Right ventricle myocardium inferior (tissue), 1 donor: ENCODE data around the gene TBC1D16. TPM values are rescaled to one million over a fixed set of nuclear protein-coding genes. Genes with fewer than 3 reads are reported as not detected.
A peak's percentile ranks its signal among the peaks of the same experiment; 100 is the strongest.
"Not testable (repeated sequence)": the region's sequence is repeated elsewhere in the genome, so short reads cannot be mapped to it uniquely, and the experiment has no call there.

Experiments
- ATAC-seq: fragments of 200-7000 bp; cut with Tn5 transposase; one replicate; pipeline ENCODE4 v1.9.1; 2020; ENCODE audit warnings: mild to moderate bottlenecking, moderate library complexity
- DNase-seq: peaks from one replicate; pipeline ENCODE4 v3.0.0; 2021; ENCODE audit errors: missing footprints
- intact Hi-C: fragments of 100-400 bp; cut with DNase I; formaldehyde crosslinking; loops from one replicate; pipeline ENCODE4 v1.11.0; 2022
- total RNA-seq: library from RNA; stranded (reverse); fragmentation: NEBNext Ultra II Directional; extraction: Animal tissue kit (Norgen Biotek cat#: 25700); gene quantifications from one replicate; pipeline ENCODE4 v1.2.1, GENCODE V29; 2021
- donor health status: DM: no; HTN: yes; CAD: no; lungs with severe emphysema.

Gene TBC1D16
- total RNA-seq, 1 donor from 2014 or later = 16.3 TPM

GRCh38 chr17:79994602-79995001 is 41.1 kb downstream of the TBC1D16 start:
- ATAC-seq = no peak
- DNase-seq = no peak
- intact Hi-C loops = loop anchor here (5.0 kb wide), 2 partner anchors 202 to 252 kb away; no protein-coding TSS in a partner anchor

DNA sequence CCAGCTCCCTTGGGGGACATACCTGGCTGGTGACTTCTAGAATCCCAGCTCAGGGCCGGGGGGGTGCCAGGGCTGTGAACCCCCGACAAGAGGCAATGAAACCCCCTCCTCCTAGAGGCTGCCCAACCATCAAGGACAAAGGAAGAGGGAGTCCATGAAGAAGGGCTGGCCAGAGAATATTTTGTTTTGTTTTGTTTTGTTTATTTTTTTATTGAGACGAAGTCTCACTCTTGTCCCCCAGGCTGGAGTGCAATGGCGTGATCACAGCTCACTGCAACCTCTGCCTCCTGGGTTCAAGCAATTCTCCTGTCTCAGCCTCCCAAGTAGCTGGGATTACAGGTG is 41.5 kb downstream of the TBC1D16 start:
- DNase-seq, ATAC-seq: not testable (repeated sequence)
- intact Hi-C loops = loop anchor here (5.0 kb wide), 2 partner anchors 202 to 252 kb away; no protein-coding TSS in a partner anchor

DNA sequence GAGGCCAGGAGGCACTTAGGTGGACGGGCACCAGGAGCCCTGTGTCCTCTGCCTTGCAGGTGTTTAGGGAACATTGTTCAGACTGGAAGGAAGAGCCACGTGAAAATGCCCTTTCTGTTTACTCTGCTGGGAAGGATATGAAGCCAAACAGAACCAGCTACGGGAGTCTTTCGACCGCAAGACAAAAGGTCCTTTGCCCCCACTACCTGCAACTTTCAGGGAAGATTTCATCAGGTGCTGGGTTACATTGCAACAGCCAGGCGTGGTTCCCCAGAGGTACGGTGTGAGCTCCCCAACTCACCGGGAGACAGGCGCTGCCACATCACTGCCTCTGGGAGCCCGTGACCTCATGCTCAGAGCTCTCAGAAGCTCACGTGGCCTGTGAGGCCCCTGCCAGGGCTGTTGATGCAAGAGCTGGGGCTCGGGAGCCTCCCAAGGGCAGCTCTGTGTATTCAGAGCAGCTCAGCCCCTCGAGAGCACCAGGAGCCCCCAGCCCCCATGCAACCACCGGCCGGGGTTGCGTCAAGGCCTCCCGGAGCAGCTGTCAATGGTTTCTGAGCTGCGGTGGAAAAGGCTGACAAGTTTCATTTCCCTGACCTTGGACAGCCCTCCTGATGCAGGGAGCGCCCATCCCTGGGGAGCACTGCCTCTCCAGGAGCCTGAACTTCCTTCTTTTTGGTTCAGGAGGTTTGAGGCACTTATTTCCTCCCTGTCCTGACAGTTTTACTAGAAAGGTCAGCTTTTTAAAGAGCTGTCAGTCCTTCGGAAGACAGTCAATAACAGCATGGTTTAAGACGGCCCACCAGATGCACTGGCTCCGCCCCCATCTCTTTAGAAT is 42.1 kb downstream of the TBC1D16 start:
- peak; percentile 75 for ATAC-seq
- peak; percentile 91 for DNase-seq
- intact Hi-C loops = loop anchor here (5.0 kb wide), 2 partner anchors 201 to 251 kb away; no protein-coding TSS in a partner anchor

DNA sequence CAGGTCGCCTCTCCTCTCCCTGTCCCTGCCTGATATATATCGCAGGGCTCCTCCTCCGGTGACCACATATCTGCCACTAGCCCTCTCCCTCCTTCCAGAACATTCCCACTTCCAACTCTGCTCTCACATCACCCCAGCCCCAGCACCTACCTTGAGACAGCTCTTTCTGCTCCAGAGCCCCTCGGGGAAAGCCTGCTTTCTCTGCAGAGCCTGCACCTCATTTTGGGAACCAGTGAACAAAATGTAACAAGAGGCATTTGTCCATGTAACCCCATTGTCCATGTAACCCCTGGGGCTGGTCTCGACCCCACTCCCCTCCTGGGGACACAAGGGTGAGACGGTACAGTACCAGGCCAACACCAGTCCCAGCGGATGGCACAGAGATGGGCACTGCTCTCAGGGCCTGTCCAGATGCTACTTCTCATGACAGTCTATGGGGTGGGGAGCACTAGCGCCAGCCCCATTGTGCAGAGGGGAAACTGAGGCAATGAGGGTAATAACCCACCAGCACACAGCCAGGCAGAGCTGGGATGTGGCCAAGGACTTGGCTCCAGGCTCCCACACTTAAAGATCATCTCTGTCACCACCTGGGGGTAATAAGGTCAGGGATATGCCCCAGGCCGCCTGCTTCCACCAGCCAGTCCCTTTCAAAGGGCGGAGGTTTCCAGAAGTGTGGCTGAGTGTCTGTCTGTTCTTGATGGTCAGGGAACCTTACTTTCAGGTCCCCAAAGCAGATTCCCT is 42.9 kb downstream of the TBC1D16 start:
- intact Hi-C loops = loop anchor here (5.0 kb wide), 2 partner anchors 201 to 251 kb away; no protein-coding TSS in a partner anchor
- peak; percentile 1 for ATAC-seq
- DNase-seq = no peak

DNA sequence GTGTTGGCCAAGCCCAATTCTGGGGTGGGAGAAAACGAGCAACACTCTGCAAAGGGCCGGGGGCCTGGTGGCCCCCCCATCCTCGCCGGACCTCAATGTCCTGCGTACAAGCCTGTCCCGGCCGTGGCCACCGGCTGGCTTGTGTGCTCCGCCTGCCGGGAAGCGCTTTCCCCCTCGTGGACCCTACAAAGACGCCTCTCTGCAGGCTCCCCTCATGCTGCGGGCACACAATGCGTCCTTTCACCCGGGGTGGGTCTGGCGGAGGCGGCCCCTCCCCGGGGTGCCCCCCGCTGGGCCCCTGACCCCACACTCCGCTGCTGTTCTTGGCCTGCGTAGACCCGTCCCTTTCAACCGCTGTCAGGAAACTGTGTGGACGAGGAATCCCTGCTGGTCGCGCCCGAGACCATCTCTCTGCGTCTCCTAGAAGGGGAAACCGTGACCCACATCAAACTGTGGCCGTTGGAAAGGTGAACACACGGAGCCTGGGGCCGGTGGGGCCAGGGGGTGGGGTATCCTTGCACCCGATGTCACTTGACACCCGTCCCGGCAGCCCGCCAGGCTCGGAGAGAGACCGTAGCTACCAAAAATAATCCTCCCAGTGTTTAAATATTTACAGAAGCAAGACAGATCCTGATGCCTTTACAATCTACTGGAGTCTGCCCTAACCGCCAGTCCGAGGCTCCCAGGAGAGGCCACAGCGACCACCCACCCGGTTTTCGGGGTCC is 43.6 kb downstream of the TBC1D16 start:
- peak; percentile 27 for ATAC-seq
- intact Hi-C loops = loop anchor here (2.0 to 5.0 kb wide), 4 partner anchors 153 to 250 kb away; partner anchors contain the start of gene CBX4

DNA sequence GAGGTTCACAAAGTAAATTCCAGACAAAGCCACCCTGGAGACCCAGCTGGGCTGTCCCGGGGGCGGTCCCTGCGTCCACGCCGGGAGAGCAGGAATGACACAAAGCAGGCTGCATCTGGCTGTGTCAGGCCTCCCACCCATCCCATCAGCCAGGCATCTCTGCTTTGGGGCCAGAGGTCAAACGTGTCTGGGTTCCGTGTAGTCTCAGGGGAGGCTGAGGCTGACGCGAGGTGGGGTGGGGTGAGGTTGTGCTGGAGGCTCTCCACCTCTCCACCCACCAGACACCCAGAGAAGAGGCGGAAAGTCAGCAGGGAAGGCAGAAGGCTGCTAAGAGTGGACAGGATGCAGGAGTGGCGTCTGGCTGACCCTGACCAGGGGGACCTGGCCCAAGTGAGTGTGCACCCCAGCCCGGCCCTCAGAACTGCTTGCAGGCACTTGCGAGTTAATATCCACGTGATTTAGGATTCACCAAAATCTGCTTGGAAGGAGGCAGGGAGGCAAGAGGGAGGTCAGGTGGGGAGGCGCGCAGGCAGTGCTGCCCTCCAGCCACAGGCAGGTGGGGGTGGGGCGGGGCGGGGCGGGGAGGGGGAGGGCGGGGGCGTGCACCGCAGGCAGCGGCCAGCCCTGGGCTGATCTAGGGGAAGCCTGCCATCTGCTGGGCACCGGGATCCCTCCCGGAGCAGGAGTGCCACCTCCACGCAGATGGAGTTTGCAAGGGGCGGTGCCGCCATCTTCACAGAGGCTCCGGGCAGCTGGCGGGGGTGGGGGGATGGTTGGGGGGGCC is 44.3 kb downstream of the TBC1D16 start:
- intact Hi-C loops = loop anchor here (2.0 to 5.0 kb wide), 4 partner anchors 153 to 249 kb away; partner anchors contain the start of gene CBX4
- ATAC-seq = peak; percentile 89
- peak; percentile 90 for DNase-seq

More for the DNA sequence above, 43.6 kb downstream of the TBC1D16 start:
- DNase-seq = peak; percentile 72

DNA sequence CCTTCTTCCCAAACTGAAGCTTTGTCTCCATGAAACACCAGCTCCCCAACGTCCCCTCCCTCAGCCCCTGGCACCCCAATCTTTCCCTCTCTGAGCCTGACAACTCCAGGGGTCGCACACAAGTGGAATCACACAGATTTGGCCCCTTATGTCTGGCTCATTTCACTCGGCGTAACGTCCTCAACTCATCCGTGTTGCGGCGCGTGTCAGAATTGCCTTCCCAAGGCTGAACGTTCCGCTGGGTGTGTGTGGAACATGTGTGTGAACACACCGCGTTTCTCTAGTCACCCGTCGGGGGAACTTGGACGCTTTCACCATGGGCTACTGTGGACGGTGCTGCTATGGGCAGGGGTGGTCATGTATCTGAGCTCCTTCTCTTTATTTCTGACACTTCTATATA is 45.0 kb downstream of the TBC1D16 start:
- DNase-seq = no peak
- intact Hi-C loops = loop anchor here (2.0 to 5.0 kb wide), 4 partner anchors 152 to 248 kb away; partner anchors contain the start of gene CBX4
- no peak for ATAC-seq

DNA sequence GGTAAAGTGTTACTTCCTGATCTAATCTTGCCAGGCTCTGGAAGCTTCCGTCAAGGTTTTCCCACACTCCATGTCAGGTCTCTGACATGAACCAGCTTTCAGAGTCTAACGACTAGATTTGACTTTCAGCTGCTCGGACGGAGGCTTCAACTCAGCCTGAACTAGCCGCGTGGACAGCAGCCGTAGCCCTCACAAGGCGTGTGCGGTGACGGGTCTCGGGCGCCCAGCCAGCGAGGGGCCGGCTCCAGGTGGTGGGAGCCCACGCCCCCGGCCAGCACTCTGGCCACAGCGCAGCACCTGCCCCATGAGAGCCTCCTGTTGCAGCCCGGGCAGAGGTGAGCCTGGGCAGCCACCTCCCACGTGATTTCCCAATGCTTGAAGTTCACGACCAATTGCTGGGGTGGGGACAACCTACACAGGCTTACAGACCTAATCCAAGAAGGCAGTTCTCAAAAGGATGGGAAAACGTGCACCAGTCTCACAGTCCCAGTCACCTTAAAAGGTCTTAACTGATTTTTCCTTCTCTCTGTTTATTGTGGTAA is 45.5 kb downstream of the TBC1D16 start:
- ATAC-seq (no peak), DNase-seq (no peak)
- intact Hi-C loops = loop anchor here (2.0 to 5.0 kb wide), 4 partner anchors 151 to 248 kb away; partner anchors contain the start of gene CBX4

GRCh38 chr17:79989106-79989835 is 46.4 kb downstream of the TBC1D16 start:
- DNase-seq = peak; percentile 4
- no peak for ATAC-seq
- intact Hi-C loops = no loop called here

DNA sequence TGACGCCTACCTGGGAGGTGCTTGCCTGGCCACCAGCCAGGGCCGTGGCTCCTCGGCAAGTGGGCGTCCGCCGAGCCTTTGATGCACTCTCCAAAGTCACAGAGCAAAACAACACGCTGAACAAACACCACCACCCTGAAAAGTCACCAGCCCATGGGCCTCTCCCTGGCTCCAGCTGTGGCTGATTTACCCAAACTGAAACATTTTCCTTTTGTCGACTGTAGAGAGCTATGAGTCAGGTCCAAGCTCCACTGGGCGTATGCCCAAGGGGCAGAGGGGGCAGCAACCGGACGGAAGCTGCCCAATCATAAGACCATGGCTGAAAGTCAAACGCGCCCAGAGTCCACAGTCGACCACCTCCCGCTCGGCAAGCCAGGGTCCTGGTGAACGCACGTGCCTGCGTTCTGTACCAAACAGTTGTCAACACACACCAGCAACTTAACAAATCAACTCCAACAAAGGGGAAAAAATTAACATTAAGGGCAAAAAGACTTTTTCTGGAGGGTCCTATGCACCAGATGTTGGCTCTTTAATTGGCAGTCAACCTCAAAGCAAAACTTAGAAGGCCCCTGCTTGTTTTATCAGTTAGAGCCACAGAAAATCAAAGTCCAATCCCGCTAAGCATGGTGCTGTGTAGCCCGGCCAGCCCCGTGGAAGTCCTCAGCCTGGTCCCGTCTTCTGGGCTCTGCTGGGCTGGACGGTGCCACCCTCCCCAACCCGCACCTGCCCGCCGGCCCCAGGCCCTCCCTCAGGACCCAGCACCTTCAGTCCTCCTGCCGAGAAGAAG is 47.3 kb downstream of the TBC1D16 start:
- ATAC-seq = no peak
- intact Hi-C loops = no loop called here
- peak; percentile 61 for DNase-seq

DNA sequence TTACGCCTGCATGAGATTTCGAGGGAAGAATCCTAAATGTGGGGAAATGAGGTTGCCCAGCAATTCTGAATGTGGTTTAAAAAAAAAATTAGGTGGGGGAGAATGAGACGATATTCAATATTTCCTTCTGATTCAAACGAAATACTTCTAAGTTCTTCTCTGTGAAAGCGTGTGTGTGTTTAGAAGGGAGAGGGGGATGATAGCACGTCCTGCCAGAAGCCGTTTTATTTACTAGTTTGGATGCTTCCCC is 47.8 kb downstream of the TBC1D16 start:
- ATAC-seq (no peak), DNase-seq (no peak)
- intact Hi-C loops = no loop called here

GRCh38 chr17:79987187-79987934 is 48.3 kb downstream of the TBC1D16 start:
- ATAC-seq (no peak), DNase-seq (peak; percentile 50)
- intact Hi-C loops = no loop called here

GRCh38 chr17:79986411-79987186 is 49.1 kb downstream of the TBC1D16 start:
- ATAC-seq = no peak

DNA sequence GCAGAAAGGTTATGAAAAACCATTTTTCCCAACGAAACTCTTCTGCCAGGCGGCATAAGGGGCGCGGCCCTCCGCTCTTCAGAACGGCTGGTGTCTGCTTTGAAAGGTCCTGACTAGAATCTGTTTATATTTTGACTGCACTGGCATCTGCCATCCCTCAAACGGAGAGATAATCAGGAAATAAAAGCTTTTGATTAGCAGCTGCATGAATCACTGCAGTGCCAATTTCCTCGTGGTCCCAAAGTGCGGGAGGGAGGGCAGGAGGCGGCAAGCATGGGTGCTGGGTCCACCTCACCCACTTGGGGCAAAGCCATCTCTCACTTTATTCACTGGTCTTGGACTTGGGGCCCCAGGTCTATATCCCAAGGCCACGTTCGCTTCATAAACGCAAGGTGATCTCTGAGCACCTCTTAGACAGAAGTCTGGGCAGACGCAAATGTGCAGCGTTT is 49.7 kb downstream of the TBC1D16 start:
- intact Hi-C loops = no loop called here
- no peak for ATAC-seq

More at GRCh38 chr17:79986411-79987186, 49.1 kb downstream of the TBC1D16 start:
- intact Hi-C loops = no loop called here
- peak; percentile 73 for DNase-seq

DNA sequence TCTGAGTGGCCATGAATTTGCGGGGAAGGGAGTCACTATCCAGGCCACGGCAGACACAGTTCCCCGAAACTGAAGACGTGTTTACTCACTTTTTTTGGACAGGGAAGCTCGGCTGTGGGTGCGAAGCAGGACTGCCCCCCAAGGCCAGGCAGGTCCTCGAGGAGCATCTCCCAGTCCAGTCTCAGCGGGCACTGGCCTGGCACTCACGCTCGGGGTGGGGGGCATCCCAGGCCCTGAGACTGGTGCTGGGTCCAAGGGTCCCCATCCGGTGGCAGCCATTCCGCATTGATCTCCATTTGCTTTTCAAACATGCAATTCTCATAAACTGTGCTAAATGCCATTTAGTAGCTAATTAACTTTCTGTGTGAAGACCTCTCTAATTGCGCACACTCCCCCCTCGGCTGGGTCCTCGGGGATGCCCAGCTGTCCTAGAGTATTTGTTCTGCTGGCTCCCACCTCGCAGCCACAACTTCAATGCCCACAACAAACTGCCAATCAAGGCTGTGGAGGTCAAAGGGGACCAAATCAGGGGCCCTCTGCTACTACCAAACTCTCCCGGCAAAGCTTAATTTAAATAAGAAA is 50.2 kb downstream of the TBC1D16 start:
- ATAC-seq (no peak), DNase-seq (peak; percentile 65)
- intact Hi-C loops = no loop called here

More for the DNA sequence above, 49.7 kb downstream of the TBC1D16 start:
- DNase-seq = peak; percentile 53
